ENCODE data around the gene SNN.

Gene SNN

DNA sequence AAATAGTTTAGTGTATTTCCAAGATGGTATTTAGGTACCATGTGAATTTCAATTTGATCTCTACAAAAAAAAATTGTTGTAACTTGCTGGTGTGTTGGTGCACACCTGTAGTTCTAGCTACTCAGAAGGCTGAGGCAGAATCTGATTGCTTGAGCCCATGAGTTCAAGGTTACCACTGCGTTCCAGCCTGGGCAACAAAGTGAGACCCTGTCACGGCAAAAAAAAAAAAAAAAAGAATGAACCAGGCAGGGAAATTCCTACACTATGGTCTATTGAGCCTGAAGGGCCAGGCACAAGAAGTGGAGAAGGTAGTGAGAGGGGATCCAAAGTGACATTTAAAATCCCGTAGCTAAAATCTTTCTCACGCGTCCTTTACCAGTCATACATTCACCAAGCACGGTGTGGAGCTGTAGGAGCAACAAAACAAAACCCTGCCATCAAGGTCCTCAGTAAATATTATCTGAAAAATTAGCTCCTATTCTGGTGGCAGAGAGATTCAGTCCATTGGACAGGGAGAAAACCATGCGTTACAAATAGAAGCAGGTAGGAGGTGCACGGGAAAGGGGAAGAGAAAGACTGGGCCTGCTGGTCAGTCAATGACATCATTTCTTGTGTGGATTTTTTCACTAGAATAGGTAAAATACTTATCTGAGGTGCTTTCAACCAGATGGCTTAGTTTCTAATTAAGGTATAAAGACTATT lies 47.1 kb downstream of the SNN start:
- DNase-seq (ENCODE audit: low read depth): no peak
- H3K4me3 ChIP-seq (ENCODE audit: low read length): no peak overlapping the region
- TF ChIP-seq, protein P1, sequence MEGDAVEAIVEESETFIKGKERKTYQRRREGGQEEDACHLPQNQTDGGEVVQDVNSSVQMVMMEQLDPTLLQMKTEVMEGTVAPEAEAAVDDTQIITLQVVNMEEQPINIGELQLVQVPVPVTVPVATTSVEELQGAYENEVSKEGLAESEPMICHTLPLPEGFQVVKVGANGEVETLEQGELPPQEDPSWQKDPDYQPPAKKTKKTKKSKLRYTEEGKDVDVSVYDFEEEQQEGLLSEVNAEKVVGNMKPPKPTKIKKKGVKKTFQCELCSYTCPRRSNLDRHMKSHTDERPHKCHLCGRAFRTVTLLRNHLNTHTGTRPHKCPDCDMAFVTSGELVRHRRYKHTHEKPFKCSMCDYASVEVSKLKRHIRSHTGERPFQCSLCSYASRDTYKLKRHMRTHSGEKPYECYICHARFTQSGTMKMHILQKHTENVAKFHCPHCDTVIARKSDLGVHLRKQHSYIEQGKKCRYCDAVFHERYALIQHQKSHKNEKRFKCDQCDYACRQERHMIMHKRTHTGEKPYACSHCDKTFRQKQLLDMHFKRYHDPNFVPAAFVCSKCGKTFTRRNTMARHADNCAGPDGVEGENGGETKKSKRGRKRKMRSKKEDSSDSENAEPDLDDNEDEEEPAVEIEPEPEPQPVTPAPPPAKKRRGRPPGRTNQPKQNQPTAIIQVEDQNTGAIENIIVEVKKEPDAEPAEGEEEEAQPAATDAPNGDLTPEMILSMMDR (conservative IDR thresholded peaks at IDR 0.05; ENCODE audit: low read depth, low read length): no peak

DNA sequence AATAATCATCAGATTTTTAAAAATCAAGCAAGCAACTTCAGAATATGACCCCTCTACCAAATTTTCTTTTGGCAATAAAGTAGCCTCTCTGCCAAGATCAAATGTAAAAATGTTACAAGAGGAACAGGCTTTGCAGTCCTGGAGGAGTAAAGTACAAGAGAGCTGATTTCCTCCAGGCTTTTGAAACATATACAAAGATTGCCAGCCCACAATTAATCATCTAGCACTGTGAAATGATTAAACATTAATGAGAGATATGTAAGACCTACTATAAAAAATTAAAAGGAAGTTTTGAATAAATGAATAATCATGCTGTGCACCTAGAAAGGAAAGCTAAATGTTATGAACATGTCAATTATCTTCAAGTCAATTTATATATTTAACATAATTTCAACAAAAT lies 48.1 kb downstream of the SNN start:
- no peak overlapping the region for H3K4me3 ChIP-seq (ENCODE audit: low read length)
- no peak for DNase-seq (ENCODE audit: low read depth)
- TF ChIP-seq, protein P1 (conservative IDR thresholded peaks at IDR 0.05; ENCODE audit: low read depth, low read length): no peak

DNA sequence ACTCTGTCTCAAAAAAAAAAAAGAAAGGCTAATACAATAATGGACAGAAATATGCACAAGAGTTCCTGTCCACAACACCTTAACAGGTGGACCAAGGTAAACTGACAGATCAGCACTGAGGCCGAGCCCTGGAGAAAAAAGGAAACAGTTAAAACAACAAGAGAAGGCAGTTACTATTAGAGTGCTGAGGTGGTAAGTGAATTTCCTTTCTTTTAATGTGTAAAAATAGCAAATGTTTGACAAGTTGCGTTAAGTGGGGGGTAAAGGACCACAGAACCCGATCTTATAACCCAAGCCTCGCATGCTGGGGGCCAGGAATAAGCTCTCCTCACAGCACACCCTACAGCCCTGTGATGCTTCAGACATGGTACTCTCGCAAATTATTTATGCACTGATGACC lies 49.6 kb downstream of the SNN start:
- H3K4me3 ChIP-seq (ENCODE audit: low read length): no peak overlapping the region
- DNase-seq (ENCODE audit: low read depth): no peak
- TF ChIP-seq, protein P1 (conservative IDR thresholded peaks at IDR 0.05; ENCODE audit: low read depth, low read length): no peak

DNA sequence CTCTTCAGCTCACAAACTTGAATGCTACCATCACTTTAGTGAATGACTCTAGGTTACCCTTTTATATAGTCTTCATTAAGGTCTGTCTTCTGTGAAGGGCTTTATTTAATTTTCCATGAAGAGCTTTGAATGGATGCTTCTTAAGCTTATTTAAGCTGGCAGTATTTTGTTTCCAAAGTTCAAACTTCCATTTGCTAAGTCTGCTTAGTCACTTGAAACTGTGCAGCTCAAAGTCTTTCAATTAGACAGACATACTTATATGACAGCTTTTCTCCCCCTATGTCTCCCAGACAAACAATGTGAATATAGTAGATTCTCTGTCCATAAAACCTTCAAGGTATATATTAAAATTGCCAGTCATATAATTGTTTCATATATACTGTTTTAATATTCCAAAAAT lies 50.9 kb downstream of the SNN start:
- DNase-seq (ENCODE audit: low read depth): no peak
- TF ChIP-seq, protein P1 (conservative IDR thresholded peaks at IDR 0.05; ENCODE audit: low read depth, low read length): no peak
- H3K4me3 ChIP-seq (ENCODE audit: low read length): no peak overlapping the region

DNA sequence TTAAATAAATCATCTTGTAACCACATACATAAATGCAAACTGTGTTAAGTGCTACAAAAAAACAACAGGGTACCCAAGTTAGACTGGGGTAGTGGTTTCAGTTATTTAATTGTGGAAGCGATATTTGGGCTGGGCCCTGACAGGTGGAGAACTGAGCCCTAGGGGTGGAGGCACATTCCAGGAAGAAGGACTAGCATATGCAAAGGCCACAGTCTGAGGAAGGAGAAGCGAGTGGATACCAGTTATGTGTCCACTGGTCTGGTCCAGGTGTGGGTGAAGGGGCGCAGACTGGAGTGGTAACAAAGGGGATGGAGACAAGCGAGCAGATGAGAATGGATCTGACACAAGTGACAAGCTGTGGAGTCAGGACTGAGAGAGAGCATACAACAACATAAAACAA lies 51.5 kb downstream of the SNN start:
- DNase-seq (ENCODE audit: low read depth): no peak
- TF ChIP-seq, protein P1 (conservative IDR thresholded peaks at IDR 0.05; ENCODE audit: low read depth, low read length): no peak
- H3K4me3 ChIP-seq (ENCODE audit: low read length): no peak overlapping the region

DNA sequence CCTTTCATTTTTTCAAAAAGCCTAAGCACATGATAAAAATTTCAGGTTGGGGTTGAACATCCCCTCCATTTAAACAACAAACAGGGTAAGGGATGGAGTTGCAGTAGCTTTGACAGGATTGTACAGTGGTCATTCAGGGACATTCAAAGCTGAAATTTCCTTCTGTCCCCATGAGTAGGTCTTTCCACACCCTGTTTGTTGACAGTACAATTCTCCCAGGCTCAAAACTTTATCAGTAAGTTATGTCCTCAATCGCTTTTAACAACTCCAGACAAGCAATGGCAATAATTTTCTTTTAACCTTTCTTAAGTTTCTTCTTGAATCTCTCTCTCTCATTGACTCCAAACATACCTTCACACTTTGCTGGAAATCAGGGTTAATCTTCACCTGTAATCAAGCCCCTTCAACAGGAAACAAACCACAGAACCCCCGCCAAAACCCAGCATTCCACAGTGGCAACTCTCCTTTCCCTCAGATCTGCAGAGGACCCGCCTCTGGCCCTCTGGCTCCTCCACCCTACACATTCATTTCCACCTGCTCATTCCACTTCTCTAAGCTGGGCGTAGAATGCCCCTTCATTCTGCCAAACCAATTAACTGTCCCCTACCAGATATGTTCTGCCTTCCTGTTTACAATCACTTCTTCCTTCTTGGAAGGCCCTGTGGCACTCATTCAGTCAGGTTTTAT lies 53.7 kb downstream of the SNN start:
- no peak for DNase-seq (ENCODE audit: low read depth)
- TF ChIP-seq, protein P1 (conservative IDR thresholded peaks at IDR 0.05; ENCODE audit: low read depth, low read length): no peak
- no peak overlapping the region for H3K4me3 ChIP-seq (ENCODE audit: low read length)

DNA sequence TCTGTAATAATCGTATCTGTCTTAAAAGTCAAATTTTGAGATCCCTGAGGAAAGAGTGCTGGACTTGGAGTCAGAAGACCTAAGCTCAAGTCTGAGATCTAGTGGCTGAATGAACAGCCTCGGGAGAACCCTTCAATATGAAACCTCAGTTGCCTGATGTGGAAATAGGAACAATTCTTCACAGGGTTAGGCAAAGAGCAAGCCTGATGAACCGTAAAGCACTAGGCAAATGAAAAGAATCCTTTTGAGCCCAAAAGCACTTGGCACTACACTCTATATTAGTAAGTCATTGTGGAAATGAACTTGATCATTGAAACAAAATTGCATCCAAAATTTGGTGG lies 54.2 kb downstream of the SNN start:
- TF ChIP-seq, protein P1 (conservative IDR thresholded peaks at IDR 0.05; ENCODE audit: low read depth, low read length): no peak
- H3K4me3 ChIP-seq (ENCODE audit: low read length): no peak overlapping the region
- DNase-seq (ENCODE audit: low read depth): no peak
